Pancreas (tissue), 10 donors: ENCODE measurements around the gene RPF1. TPM values are rescaled to one million over a fixed set of nuclear protein-coding genes. Genes with fewer than 3 reads are reported as not detected.

Source experiments
- ATAC-seq, 4 donors: fragments of 200-7000 bp; cut with Tn5 transposase; one replicate each; pipeline versions ENCODE4 v1.8.0 to v1.9.1; 2020; ENCODE audit warnings: mild to moderate bottlenecking in 4 of 4, moderate library complexity in 4 of 4
- DNase-seq, 6 donors: peaks; one replicate each; pipeline ENCODE4 v3.0.0-alpha.2; 2020
- FAIRE-seq: peaks from 2 replicates; lab custom pipeline; 2012; peaks lifted over from hg19 to GRCh38; lab: Jason Lieb, UNC
- H3K27ac ChIP-seq, 4 donors: fragments of 200-600 bp; sonication (generic); 1 replicate in 3 of 4; 2 replicates in 1 of 4; pipeline versions ENCODE4 v1.5.0 to v1.8.0; 2020
- H3K27me3 ChIP-seq, 4 donors: fragments of 200-600 bp; one replicate each; pipeline ENCODE4 v1.8.0; 2021
- H3K36me3 ChIP-seq, 3 donors: fragments of 200-600 bp; sonication (generic) in 1 of 3; one replicate each; pipeline versions ENCODE4 v1.5.0 to v1.8.0; 2020 to 2021
- H3K4me1 ChIP-seq, 3 donors: fragments of 200-600 bp; one replicate each; pipeline ENCODE4 v1.8.0; 2021
- H3K4me3 ChIP-seq, 4 donors: fragments of 200-600 bp; sonication (generic) in 2 of 4; one replicate each; pipeline versions ENCODE4 v1.5.0 to v1.8.0; 2020 to 2021
- H3K9me3 ChIP-seq, 4 donors: fragments of 200-600 bp; one replicate each; pipeline ENCODE4 v1.8.0; 2021
- WGBS, 2 donors: extraction: QIAGEN DNeasy Blood & Tissue Kit; methylation state at CpG; one replicate each; pipeline ENCODE4 v1.1.7; 2013; 5-methylcytosine and 5-hydroxymethylcytosine counted together
- intact Hi-C, 3 donors: fragments of 100-400 bp; cut with DNase I; formaldehyde crosslinking; loops; one replicate each; pipeline versions ENCODE4 v1.11.1 to v1.14.2; 2022
- polyA plus RNA-seq, 2 donors: library from polyadenylated mRNA; stranded (reverse); fragments of 200-250 nt; gene quantifications; one replicate each; pipeline ENCODE4 v1.2.3, GENCODE V29; 2013
- total RNA-seq, 6 donors: library from RNA; stranded (reverse); fragmentation: NEBNext Ultra II Directional in 4 of 6; extraction: Animal tissue kit (Norgen Biotek cat#: 25700) in 4 of 6; gene quantifications; one replicate each; pipeline versions ENCODE4 v1.2.1 to v1.2.4, GENCODE V29; 2021 to 2023
- TF ChIP-seq, protein P1 (sequence below), 4 donors: fragments of 200-600 bp; sonication (generic) in 3 of 4; IDR thresholded peaks; one replicate each; pipeline versions ENCODE4 v1.5.0 to v1.8.0; 2021; ENCODE audit warnings: antibody characterized with exemption in 4 of 4
- donor health status: healthy with polysubstance abuse.
- donor health status: DM: no; HTN: no; CAD: no; lungs with moderate emphysema.
- donor health status: DM: no; HTN: no; CAD: no.
- donor health status: control.
- donor health status: control.
- donor health status: Bipolar disorder and iron deficiency.
- donor health status: DM: yes; HTN: yes; CAD: no.
- donor health status: DM: no; HTN: no; CAD: no.
- donor health status: DM: no; HTN: no; CAD: no.
- donor health status: DM: yes; HTN: yes; CAD: no.

RPF1 gene
- total and polyA plus RNA-seq, 8 donors: 7.2 to 23.3 (median 11.0) TPM

DNA sequence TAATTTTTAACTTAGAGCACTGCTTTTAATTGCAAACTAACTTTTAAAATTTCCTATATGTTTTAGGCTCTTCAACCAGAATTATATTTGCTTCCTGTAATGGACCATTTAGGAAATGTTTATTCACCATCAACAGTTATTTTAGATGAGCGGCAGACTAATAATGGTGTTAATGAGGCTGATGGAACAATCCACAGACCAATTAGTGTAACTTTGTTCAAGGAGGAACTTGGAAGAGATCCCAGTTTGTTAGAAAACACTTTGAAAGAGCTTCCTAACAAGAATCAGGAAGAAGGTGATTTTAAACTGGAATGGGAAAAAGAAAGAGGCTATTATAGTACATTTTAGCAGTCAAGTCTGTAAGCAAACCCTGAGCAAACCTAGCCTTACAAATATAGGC is 46.7 kb downstream of the RPF1 start:
- Histone ChIP-seq H3K4me3 (no peak overlapping the region), H3K4me1 (no peaks in the 10 kb centered on the region), H3K27ac (no peak overlapping the region), H3K9me3 (no peaks in the 10 kb centered on the region), H3K27me3 (no peaks in the 10 kb centered on the region), H3K36me3 (no peaks in the 10 kb centered on the region)
- DNase-seq (no peak), ATAC-seq (no peak), FAIRE-seq (peak; percentile 47)
- TF ChIP-seq, protein P1, sequence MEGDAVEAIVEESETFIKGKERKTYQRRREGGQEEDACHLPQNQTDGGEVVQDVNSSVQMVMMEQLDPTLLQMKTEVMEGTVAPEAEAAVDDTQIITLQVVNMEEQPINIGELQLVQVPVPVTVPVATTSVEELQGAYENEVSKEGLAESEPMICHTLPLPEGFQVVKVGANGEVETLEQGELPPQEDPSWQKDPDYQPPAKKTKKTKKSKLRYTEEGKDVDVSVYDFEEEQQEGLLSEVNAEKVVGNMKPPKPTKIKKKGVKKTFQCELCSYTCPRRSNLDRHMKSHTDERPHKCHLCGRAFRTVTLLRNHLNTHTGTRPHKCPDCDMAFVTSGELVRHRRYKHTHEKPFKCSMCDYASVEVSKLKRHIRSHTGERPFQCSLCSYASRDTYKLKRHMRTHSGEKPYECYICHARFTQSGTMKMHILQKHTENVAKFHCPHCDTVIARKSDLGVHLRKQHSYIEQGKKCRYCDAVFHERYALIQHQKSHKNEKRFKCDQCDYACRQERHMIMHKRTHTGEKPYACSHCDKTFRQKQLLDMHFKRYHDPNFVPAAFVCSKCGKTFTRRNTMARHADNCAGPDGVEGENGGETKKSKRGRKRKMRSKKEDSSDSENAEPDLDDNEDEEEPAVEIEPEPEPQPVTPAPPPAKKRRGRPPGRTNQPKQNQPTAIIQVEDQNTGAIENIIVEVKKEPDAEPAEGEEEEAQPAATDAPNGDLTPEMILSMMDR (IDR thresholded peaks at IDR 0.05): no peak
- intact Hi-C loops: no loop called here
- 84 to 98% methylated on average over 1 of the region's 1 CpG for whole genome bisulfite sequencing, 2 donors

GRCh38 chr1:84538599-84538998 is 59.5 kb downstream of the RPF1 start:
- no peak for FAIRE-seq

DNA sequence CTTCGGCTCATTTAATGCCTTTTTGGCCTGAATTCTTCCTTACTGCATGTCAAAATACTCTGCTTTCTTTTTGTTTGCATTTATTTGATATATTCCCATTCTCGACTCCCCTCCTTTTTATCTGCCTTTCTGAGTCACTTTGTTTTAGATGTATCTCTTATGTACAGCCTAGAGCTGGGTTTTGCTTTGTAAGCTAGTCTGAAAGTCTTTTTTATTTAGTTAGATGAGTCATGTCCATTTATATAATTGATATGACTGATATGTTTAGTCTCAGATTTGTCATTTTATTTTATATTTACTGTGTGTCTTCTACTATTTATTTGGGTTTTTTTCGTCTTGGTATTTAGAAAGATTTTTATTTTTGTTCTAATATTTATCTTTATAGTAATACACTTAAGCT is 60.9 kb downstream of the RPF1 start:
- H3K27ac ChIP-seq: no peak overlapping the region
- H3K36me3 ChIP-seq: no peaks in the 10 kb centered on the region
- H3K27me3 ChIP-seq: no peaks in the 10 kb centered on the region
- H3K9me3 ChIP-seq: no peaks in the 10 kb centered on the region
- FAIRE-seq: peak; percentile 23
- no peak overlapping the region for H3K4me3 ChIP-seq
- TF ChIP-seq, protein P1 (IDR thresholded peaks at IDR 0.05): no peak
- H3K4me1 ChIP-seq: no peaks in the 10 kb centered on the region
- no peak for ATAC-seq
- intact Hi-C loops: no loop called here
- WGBS, 2 donors: 84 to 91% methylated on average over 3 of the region's 3 CpGs
- DNase-seq: no peak

More at GRCh38 chr1:84538599-84538998, 59.5 kb downstream of the RPF1 start:
- ATAC-seq: no peak
- no peaks in the 10 kb centered on the region for H3K4me1 ChIP-seq
- H3K27me3 ChIP-seq: no peaks in the 10 kb centered on the region
- TF ChIP-seq, protein P1 (IDR thresholded peaks at IDR 0.05): no peak
- no peak for DNase-seq
- intact Hi-C loops: no loop called here
- H3K36me3 ChIP-seq: no peaks in the 10 kb centered on the region
- H3K9me3 ChIP-seq: no peaks in the 10 kb centered on the region
- H3K4me3 ChIP-seq: no peak overlapping the region
- no peak overlapping the region for H3K27ac ChIP-seq

DNA sequence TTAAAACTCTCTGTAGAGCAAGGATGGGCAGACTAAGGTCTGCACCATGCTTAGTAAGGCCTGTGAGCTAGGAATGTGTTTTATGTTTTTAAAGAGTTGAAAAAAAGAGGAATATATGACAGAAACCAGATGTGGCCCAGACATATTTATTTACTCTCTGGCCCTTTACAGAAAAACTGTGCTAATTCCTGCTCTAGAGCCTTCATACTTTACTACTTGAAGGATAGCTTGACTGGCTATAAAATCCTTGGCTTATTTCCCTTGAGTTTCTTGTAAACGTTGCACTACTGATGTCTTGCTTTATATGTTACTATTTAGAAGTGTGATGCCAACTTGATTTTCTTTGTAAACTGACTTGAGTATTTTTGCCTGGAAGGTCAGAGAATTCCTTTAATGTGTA is 61.7 kb downstream of the RPF1 start:
- 12 to 19% methylated on average over 1 of the region's 1 CpG for WGBS, 2 donors
- FAIRE-seq: no peak
- Histone ChIP-seq H3K4me1 (no peaks in the 10 kb centered on the region), H3K9me3 (no peaks in the 10 kb centered on the region), H3K27me3 (no peaks in the 10 kb centered on the region), H3K27ac (no peak overlapping the region), H3K36me3 (no peaks in the 10 kb centered on the region), H3K4me3 (no peak overlapping the region)
- no peak for DNase-seq
- TF ChIP-seq, protein P1 (IDR thresholded peaks at IDR 0.05): no peak
- intact Hi-C loops: no loop called here
- no peak for ATAC-seq

DNA sequence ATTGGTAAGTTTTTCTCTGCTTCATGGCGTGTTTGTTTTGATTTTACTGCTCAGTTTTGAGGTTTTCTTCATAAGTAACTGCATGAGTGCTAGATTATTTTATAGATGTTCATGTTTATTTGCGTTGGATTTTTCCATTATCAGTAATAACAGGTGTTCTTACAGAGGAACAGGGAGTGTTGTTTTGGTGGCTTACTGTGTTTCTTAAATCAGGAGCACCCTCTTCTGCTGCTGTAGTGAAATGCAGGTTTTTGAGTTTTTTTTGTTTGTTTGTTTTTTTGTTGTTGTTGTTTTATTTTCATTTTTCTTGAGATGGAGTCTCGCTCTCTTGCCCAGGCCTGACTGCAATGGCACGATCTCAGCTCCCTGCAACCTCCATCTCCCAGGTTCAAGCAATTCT is 62.6 kb downstream of the RPF1 start:
- DNase-seq: no peak
- intact Hi-C loops: no loop called here
- Histone ChIP-seq H3K27me3 (no peaks in the 10 kb centered on the region), H3K4me1 (no peaks in the 10 kb centered on the region), H3K36me3 (no peaks in the 10 kb centered on the region), H3K4me3 (no peak overlapping the region), H3K9me3 (no peaks in the 10 kb centered on the region), H3K27ac (no peak overlapping the region)
- TF ChIP-seq, protein P1 (IDR thresholded peaks at IDR 0.05): no peak
- no peak for ATAC-seq
- no peak for FAIRE-seq
- WGBS, 2 donors: 72 to 81% methylated on average over 4 of the region's 4 CpGs

Other genes starting within 250 kb of the RPF1 start
- gene SAMD13, start 177.6 kb upstream of the RPF1 start, total RNA-seq: 1 to 10 TPM in 1 of 6 donors, under 1 TPM in 5; 0.57 to 2.6 (median 0.66) TPM
- gene SAMD13, start 177.6 kb upstream of the RPF1 start, polyA plus RNA-seq: 1 to 10 TPM in 1 of 2 donors, under 1 TPM in 1; 0.65 to 1.3 TPM
- under 1 TPM in 2 of 6 donors, not detected in 4; 0.15 to 0.59 TPM for gene DNASE2B, start 80.8 kb upstream of the RPF1 start, total RNA-seq
- under 1 TPM; 0.15 to 0.16 TPM for gene DNASE2B, start 80.8 kb upstream of the RPF1 start, polyA plus RNA-seq
- 1 to 10 TPM in 2 of 6 donors, under 1 TPM in 4; 0.16 to 1.4 (median 0.68) TPM for gene SPATA1, start 27.1 kb downstream of the RPF1 start, total RNA-seq
- gene SPATA1, start 27.1 kb downstream of the RPF1 start, polyA plus RNA-seq: 1 to 10 TPM; 1.1 to 1.2 TPM
- 10 to 100 TPM; 19.8 to 47.2 (median 32.0) TPM for gene GNG5, start 27.3 kb downstream of the RPF1 start, total RNA-seq
- 10 to 100 TPM; 54.5 to 80.8 TPM for gene GNG5, start 27.3 kb downstream of the RPF1 start, polyA plus RNA-seq
- gene CTBS, start 95.2 kb downstream of the RPF1 start, total RNA-seq: 10 to 100 TPM in 5 of 6 donors, 1 to 10 TPM in 1; 8.0 to 15.1 (median 12.8) TPM
- 10 to 100 TPM in 1 of 2 donors, 1 to 10 TPM in 1; 3.9 to 14.6 TPM for gene CTBS, start 95.2 kb downstream of the RPF1 start, polyA plus RNA-seq
- 1 to 10 TPM; 2.7 to 6.7 (median 5.3) TPM for gene SSX2IP, start 211.2 kb downstream of the RPF1 start, total RNA-seq
- 10 to 100 TPM in 1 of 2 donors, 1 to 10 TPM in 1; 1.9 to 10.2 TPM for gene SSX2IP, start 211.2 kb downstream of the RPF1 start, polyA plus RNA-seq